Panc1 (cell line): ENCODE results near the gene STARD5. TPM values are rescaled to one million over a fixed set of nuclear protein-coding genes. Genes with fewer than 3 reads are reported as not detected.

Experiments used
- ATAC-seq: fragments of 200-7000 bp; cut with Tn5 transposase; 2 replicates; pipeline ENCODE4 v1.9.1; 2020; ENCODE audit warnings: mild to moderate bottlenecking, moderate library complexity
- BruUV-seq: library from RNA; stranded (reverse); fragments of 400-500 nt; replicated peaks from 2 replicates; lab custom pipeline; 2021; lab: Mats Ljungman, UMichigan
- CTCF ChIA-PET: fragments of 300-600 bp; sonication (Branson Sonifier 250); formaldehyde crosslinking; loops from one replicate; lab custom pipeline; 2022; ENCODE audit warnings: antibody characterized with exemption; lab: Charles Lee
- POLR2A ChIA-PET: fragments of 300-600 bp; sonication (Branson Sonifier 250); formaldehyde crosslinking; loops from one replicate; lab custom pipeline; 2022; ENCODE audit warnings: antibody characterized with exemption; lab: Charles Lee
- DNase-seq: peaks from one replicate; pipeline ENCODE4 v3.0.0-alpha.2; 2010; ENCODE audit warnings: low read depth, low spot score
- H3K27ac ChIP-seq: 2 replicates; pipeline ENCODE4 v1.5.1; 2011; ENCODE audit warnings: mild to moderate bottlenecking, low read length, inconsistent platforms
- H3K27me3 ChIP-seq: fragments of 200-500 bp; sonication (Bioruptor generic); 2 replicates; pipeline ENCODE4 v1.6.0; 2014; ENCODE audit warnings: low read length, inconsistent platforms; ENCODE audit not compliant: control insufficient read depth, insufficient read depth
- H3K36me3 ChIP-seq: fragments of 200-500 bp; sonication (Bioruptor generic); 2 replicates; pipeline ENCODE4 v1.5.1; 2014; ENCODE audit warnings: inconsistent platforms, mild to moderate bottlenecking, low read length, moderate library complexity; ENCODE audit not compliant: control insufficient read depth, insufficient read depth
- H3K4me1 ChIP-seq: 2 replicates; pipeline ENCODE4 v1.5.1; 2011; ENCODE audit warnings: inconsistent platforms, mild to moderate bottlenecking, low read length, moderate library complexity; ENCODE audit not compliant: control insufficient read depth, insufficient read depth
- H3K4me3 ChIP-seq, 2 experiments: 2 replicates each; pipeline ENCODE4 v1.5.1; 2011 to 2012; ENCODE audit warnings: low read depth in 2 of 2, low read length in 2 of 2, mild to moderate bottlenecking in 2 of 2, inconsistent platforms in 1 of 2, moderate library complexity in 1 of 2
- H3K9me3 ChIP-seq: fragments of 200-500 bp; sonication (Bioruptor generic); 2 replicates; pipeline ENCODE4 v1.5.1; 2014; ENCODE audit warnings: low read depth, mild to moderate bottlenecking, inconsistent platforms, low read length, moderate library complexity; ENCODE audit not compliant: control insufficient read depth, insufficient read depth
- POLR2AphosphoS5 ChIP-seq: IDR thresholded peaks from 2 replicates; pipeline ENCODE4 v1.6.1; 2012; ENCODE audit warnings: mild to moderate bottlenecking, low read depth, low read length, moderate library complexity
- SIN3A ChIP-seq: IDR thresholded peaks from 2 replicates; pipeline ENCODE4 v1.6.1; 2012; ENCODE audit warnings: low read depth, mild to moderate bottlenecking, low read length, moderate library complexity, borderline replicate concordance; ENCODE audit not compliant: insufficient read depth
- TCF7L2 ChIP-seq: IDR thresholded peaks from 2 replicates; pipeline ENCODE4 v1.6.1; 2011; ENCODE audit warnings: mild to moderate bottlenecking, low read depth, low read length, inconsistent platforms
- in situ Hi-C: cut with HindIII; loops from 2 replicates; pipeline ENCODE4 v1.10.0; 2016; ENCODE audit warnings: low sequenced_read_pairs, low pct_unique_long_range_greater_than_20kb
- intact Hi-C: fragments of 100-400 bp; cut with micrococcal nuclease; formaldehyde crosslinking; loops from one replicate; pipeline ENCODE4 v1.10.0; 2022; ENCODE audit not compliant: unreplicated experiment
- total RNA-seq: library from RNA; stranded (reverse); gene quantifications from one replicate; pipeline ENCODE4 v1.2.1, GENCODE V29; 2021; ENCODE audit not compliant: unreplicated experiment
- TF ChIP-seq, protein P1 (sequence below), 2 experiments: IDR thresholded peaks; 2 replicates each; pipeline ENCODE4 v1.6.1; 2011 to 2012; ENCODE audit warnings: low read depth in 2 of 2, control low read depth in 1 of 2, low read length in 1 of 2, mild to moderate bottlenecking in 1 of 2, moderate library complexity in 1 of 2; ENCODE audit not compliant: insufficient read depth in 1 of 2
- TF ChIP-seq, protein P2 (sequence below): fragments of 450-650 bp; IDR thresholded peaks from 2 replicates; pipeline ENCODE4 v1.5.1; 2017; ENCODE audit warnings: mild to moderate bottlenecking

STARD5 gene
- total RNA-seq, 1 experiment from 2014 or later: 2.9 TPM

DNA sequence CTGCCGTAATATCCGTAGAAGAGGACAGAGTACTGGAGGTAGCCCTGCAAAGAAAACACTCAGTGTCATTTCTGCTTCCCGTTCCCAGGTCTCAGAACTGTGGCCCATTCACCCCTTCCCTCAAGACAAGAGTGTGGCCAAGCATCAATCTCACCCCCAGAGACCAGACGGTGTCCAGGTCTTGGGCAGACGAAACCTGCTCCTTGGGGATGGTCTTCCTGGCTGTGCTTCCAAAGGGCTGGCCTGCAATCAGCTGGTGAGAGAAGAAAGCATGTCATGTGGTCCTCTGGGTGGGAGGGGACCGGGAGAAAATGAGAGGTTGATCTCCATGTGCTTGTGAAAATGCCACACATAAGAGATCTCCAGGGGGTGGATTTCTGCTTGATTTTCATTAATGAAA lies 34.3 kb upstream of the STARD5 start:
- TF ChIP-seq, protein P1, sequence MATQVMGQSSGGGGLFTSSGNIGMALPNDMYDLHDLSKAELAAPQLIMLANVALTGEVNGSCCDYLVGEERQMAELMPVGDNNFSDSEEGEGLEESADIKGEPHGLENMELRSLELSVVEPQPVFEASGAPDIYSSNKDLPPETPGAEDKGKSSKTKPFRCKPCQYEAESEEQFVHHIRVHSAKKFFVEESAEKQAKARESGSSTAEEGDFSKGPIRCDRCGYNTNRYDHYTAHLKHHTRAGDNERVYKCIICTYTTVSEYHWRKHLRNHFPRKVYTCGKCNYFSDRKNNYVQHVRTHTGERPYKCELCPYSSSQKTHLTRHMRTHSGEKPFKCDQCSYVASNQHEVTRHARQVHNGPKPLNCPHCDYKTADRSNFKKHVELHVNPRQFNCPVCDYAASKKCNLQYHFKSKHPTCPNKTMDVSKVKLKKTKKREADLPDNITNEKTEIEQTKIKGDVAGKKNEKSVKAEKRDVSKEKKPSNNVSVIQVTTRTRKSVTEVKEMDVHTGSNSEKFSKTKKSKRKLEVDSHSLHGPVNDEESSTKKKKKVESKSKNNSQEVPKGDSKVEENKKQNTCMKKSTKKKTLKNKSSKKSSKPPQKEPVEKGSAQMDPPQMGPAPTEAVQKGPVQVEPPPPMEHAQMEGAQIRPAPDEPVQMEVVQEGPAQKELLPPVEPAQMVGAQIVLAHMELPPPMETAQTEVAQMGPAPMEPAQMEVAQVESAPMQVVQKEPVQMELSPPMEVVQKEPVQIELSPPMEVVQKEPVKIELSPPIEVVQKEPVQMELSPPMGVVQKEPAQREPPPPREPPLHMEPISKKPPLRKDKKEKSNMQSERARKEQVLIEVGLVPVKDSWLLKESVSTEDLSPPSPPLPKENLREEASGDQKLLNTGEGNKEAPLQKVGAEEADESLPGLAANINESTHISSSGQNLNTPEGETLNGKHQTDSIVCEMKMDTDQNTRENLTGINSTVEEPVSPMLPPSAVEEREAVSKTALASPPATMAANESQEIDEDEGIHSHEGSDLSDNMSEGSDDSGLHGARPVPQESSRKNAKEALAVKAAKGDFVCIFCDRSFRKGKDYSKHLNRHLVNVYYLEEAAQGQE (IDR thresholded peaks at IDR 0.05; ENCODE audit: insufficient read depth in 1 of 2, low read depth in 2 of 2, low read length in 1 of 2): no peak
- no peak for TF ChIP-seq POLR2AphosphoS5
- TF ChIP-seq, protein P2, sequence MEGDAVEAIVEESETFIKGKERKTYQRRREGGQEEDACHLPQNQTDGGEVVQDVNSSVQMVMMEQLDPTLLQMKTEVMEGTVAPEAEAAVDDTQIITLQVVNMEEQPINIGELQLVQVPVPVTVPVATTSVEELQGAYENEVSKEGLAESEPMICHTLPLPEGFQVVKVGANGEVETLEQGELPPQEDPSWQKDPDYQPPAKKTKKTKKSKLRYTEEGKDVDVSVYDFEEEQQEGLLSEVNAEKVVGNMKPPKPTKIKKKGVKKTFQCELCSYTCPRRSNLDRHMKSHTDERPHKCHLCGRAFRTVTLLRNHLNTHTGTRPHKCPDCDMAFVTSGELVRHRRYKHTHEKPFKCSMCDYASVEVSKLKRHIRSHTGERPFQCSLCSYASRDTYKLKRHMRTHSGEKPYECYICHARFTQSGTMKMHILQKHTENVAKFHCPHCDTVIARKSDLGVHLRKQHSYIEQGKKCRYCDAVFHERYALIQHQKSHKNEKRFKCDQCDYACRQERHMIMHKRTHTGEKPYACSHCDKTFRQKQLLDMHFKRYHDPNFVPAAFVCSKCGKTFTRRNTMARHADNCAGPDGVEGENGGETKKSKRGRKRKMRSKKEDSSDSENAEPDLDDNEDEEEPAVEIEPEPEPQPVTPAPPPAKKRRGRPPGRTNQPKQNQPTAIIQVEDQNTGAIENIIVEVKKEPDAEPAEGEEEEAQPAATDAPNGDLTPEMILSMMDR: no peak
- TF ChIP-seq TCF7L2: no peak
- no peak for TF ChIP-seq SIN3A
- Histone ChIP-seq H3K4me3 (no peak overlapping the region), H3K9me3 (no peaks in the 10 kb centered on the region), H3K4me1 (no peaks in the 10 kb centered on the region), H3K36me3 (no peaks in the 10 kb centered on the region), H3K27me3 (peaks cover 12% of the 10 kb centered on the region), H3K27ac (no peak overlapping the region)
- POLR2A ChIA-PET: no interaction called here
- CTCF ChIA-PET: no interaction called here
- no TSS peak for BruUV-seq
- DNase-seq (no peak), ATAC-seq (no peak)
- intact Hi-C loops: no loop called here
- in situ Hi-C loops: no loop called here

DNA sequence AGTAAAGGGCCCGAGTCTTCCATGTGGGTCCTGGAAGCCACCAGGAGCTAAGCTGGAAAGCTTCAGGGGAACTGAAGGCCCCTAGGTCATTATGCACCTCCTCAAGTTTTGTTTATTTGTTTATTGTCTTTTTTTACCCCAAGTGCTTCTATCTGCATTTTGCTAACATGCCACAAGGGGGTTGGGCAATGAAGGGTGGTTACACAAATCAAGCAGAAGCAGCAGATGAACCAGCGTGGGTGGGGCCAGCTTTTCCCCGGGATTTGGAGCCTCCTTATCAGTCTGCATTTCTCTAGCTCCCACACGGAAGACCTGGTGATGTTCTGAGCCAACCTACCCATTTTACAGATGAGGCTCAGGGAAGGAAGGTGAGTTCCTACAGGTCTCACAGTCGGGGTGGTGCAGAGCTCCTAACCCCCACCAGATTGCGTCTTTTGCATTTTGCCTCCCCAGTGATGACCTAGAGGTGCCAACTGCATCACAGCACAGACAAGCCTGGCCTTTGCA lies 33.3 kb upstream of the STARD5 start:
- no peaks in the 10 kb centered on the region for H3K4me1 ChIP-seq
- H3K36me3 ChIP-seq: no peaks in the 10 kb centered on the region
- BruUV-seq: no TSS peak
- ChIA-PET POLR2A (no interaction called here), CTCF (interaction anchor here (0.7 kb wide), 1 partner anchor 71 kb away, joined by 3 read pairs; no protein-coding TSS in a partner anchor)
- intact Hi-C loops (no loop called here), in situ Hi-C loops (no loop called here)
- no peaks in the 10 kb centered on the region for H3K9me3 ChIP-seq
- no peak overlapping the region for H3K4me3 ChIP-seq
- TF ChIP-seq TCF7L2 (no peak), SIN3A (no peak), POLR2AphosphoS5 (no peak)
- TF ChIP-seq, protein P2: no peak
- TF ChIP-seq, protein P1 (IDR thresholded peaks at IDR 0.05; ENCODE audit: insufficient read depth in 1 of 2, low read depth in 2 of 2, low read length in 1 of 2): no peak
- H3K27me3 ChIP-seq: peaks cover 12% of the 10 kb centered on the region
- H3K27ac ChIP-seq: no peak overlapping the region
- DNase-seq (no peak), ATAC-seq (no peak)
